Measurements from ENCODE around the gene SUMO3.
"Not testable (repeated sequence)": the region's sequence is repeated elsewhere in the genome, so short reads cannot be mapped to it uniquely, and the experiment has no call there.

The SUMO3 gene

GRCh38 chr21:44846485-44847260, 28.8 kb upstream of the SUMO3 start:
- DNase-seq: peak; percentile 73

- DNase-seq: no peak
Observed at GRCh38 chr21:44846224-44846484, 28.3 kb upstream of the SUMO3 start.

DNA sequence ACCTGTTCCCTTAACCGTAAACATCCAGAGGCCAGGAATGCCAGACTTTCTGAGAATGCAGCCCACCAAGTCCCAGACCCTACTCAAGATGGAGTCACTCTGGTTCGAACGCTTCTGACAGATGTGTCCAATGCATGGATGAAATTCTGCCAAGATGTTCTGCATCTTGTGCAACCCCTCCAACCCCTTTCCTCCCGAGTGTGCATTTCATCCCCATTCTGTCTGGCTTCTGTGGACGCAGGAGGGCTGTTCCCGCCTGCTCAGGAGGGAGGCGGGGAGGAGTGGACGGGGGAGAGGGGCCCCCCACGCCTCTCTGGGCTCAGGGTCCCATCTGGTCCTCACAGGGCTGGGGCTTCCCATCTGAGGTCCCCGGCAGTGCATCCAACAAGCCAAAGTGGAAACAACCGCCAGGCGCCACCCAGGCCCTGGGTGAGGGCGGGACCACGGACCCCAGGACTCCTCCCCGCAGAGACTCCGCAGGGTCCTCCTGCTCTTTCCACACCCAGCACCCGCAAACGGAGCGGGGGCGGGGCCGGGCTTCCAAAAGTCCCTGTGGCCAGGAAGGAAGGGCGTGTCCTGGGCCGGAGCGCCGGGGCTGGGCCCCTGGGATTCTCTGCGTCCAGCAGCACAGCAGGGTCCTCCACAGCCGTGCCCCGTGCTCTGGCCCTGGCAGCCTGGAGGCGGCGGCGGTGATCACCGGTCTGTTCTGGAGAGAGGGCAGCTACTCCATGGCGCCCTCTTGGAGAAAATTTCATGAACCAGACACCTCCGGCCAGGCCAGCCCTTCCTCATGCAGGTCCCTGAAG, 27.8 kb upstream of the SUMO3 start:
- DNase-seq: peak; percentile 83

GRCh38 chr21:44844256-44844655, 26.4 kb upstream of the SUMO3 start:
- DNase-seq: no peak

- no peak for DNase-seq
Observed at GRCh38 chr21:44842721-44843445, 25.0 kb upstream of the SUMO3 start.

GRCh38 chr21:44842087-44842486, 24.2 kb upstream of the SUMO3 start:
- no peak for DNase-seq

GRCh38 chr21:44840771-44841170, 22.9 kb upstream of the SUMO3 start:
- DNase-seq: no peak

DNA sequence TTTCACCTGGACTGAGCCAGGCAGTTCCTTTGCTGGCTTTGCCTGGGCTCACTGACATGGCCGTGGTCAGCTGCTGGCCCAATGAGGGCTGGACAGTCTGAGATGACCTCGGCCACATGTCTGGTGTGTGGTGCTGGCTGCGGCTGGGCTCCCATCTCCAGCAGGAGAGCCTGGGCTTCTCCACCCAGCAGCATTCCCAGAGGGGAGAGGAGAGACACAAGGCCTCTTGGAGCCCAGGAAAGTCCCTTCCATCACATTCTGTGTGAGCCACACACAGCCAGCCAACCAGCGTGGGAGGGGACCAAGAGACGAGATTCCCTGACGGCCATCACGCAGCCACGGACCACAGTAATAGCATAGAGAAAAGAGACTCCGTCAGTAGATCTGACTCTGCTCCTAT, 21.1 kb upstream of the SUMO3 start:
- DNase-seq: no peak

GRCh38 chr21:44838039-44838895, 20.4 kb upstream of the SUMO3 start:
- no peak for DNase-seq

DNA sequence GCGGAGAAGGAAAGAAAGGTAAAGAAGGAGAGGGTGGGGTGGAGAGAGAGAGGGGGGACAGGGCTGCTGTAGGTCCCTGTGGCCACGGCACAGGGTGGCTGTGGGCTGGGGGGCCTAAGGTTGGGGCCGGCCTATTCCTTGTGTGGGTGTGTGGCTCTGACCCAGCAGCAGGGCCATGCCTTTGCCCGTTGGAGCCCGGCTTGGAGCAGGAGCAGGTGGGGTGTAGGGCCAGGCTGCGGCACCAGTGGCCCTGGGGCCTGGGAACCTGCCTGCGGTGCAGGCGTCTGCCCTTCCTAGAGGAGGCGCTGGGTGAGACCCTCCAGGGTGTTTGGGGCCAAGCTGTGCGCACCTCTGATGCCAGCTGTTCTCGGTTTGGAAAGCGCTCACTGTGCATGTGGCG, 19.7 kb upstream of the SUMO3 start:
- DNase-seq: no peak

DNA sequence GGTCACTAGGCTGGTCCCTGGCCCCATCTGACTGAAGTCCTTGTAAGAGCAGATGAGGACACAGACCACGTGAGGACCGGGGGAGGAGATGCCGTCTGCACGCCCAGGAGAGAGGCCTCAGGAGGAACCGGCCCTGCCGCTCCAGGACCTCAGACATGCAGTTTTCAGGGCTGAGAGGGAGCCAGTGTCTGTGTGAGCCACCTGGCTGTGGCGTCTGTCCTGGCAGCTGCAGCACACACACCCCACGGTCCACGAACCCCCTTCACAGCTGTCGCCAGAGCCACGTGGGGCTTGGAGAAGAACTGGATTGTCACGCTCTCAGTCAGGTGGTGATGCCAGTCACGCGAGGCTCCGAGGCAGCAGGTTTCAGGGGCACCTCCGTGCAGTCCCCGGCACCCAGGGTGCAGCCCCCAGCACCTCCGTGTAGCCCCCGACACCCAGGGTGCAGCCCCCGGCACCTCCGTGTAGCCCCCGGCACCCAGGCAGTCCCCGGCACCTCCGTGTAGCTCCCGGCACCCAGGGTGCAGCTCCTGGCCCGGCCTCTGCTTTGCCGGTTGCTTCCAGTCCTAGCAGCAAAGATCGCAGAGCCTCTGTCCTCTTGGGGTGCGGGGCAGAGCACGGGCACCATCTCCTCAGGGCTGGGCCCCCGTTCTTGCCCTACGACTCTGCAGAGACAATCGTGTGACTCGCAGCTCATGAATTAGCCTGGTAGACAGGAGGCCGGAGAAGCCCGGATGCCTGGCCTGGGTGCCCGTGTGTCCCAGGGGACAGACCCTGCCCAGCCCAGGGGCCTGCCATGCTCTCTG, 19.0 kb upstream of the SUMO3 start:
- no peak for DNase-seq

DNA sequence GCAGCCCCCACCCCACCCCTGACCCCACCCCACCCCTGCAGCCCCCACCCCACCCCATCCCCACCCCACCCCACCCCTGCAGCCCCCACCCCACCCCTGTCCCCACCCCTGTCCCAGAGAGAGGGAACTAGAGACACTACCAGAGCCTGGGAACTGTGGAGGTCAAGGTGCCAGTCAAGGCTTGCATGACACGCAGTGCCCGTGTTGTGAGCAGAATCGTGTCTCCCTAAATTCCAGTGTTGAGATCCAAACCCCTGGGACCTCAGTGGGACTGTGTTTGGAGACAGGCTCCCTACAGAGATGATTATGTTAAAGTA, 18.4 kb upstream of the SUMO3 start:
- DNase-seq: no peak

DNA sequence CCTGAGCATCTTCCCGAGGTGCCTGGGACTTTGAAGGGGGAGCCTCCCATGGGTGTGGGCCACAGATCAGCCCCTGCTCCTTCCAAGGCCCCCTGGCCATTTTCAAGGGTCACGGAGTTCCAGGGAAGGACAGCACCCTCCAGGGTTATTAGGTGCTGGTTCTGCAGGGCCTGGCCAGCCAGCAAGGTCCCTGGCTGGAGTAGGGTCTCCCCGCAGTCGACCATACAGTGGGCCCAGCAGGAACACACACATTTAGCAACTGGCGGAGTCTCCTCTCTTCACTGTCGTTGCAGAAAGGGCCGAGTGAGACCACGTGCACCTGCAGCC, 17.7 kb upstream of the SUMO3 start:
- no peak for DNase-seq

GRCh38 chr21:44834951-44835646, 17.2 kb upstream of the SUMO3 start:
- DNase-seq: no peak

GRCh38 chr21:44834231-44834950, 16.5 kb upstream of the SUMO3 start:
- no peak for DNase-seq

DNA sequence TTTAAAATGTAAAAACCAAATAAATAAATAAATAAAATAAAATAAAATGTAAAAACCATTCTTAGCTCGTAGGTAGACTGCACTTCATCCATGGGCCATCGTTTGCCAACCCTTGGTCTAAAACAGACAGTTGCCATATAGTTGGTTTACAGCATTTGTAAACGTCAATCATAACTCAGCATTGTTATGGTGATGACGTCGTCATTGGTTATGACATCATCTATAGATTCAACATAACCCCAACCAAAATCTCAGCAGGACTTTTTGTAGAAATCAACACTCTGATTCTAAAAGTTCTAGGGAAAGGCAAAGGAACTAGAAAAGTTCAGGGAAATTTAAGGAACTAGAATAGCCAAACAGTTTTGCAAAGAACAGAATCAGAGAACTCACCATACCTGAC, 15.8 kb upstream of the SUMO3 start:
- DNase-seq: no peak

DNA sequence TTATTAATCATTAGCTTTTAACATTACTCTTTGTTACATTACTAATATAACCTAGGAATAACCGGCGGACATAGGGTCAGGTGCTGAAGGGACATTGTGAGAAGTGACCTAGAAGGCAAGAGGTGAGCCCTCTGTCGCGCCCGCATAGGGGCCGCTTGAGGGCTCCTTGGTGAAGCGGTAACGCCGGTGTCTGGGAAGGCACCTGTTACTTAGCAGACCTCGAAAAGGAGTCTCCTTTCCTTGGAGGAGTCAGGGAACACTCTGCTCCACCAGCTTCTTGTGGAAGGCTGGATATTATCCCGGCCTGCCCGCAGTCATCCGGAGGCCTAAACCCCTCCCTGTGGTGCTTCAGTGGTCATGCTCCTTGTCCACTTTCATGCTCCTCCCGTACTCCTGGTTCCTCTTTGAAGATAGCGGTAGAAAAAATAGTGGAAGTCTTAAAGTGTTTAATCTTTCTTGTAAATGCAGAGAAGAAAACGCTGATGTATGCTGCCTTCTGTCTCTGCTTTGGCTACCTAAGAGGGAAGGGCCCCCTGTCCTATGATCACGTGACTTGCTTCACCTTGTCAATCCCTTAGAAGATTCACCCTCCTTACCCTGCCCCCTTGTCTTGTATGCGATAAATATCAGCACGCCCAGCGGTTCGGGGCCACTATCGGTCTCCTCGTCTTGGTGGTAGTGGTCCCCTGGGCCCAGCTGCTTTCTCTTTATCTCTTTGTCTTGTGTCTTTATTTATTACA, 14.8 kb upstream of the SUMO3 start:
- DNase-seq: not testable (repeated sequence)

- DNase-seq: no peak
Observed at GRCh38 chr21:44831227-44831860, 13.5 kb upstream of the SUMO3 start.

- DNase-seq: no peak
Observed at GRCh38 chr21:44829507-44830092, 11.7 kb upstream of the SUMO3 start.

Data from activated CD8-positive, alpha-beta memory T cell treated with anti-CD3 and anti-CD28 coated beads for 24 hours (primary cell).